Measurements from ENCODE around the gene BRWD1.

DNA sequence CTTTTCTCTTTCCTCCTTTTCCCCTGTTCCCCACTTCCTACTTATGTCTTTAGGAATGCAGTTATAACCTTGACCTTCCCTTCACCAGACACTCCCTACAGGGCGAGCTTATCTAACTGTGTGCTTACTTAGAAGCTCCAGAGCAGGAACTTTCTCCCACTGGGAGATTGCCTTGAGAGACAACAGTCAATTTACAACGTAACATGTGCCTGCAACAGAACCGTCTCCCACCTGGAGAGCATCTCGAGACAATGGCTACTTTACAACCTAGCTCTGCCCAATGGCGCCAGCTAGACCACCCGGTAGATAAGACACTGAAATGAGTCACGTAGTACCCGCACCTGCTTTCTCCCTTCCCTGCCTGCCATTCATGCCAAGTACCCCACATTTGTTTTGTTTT, 18.7 kb upstream of the BRWD1 start:
- TF ChIP-seq CTCF (IDR thresholded peaks at IDR 0.05) (no peak), ZFX (IDR thresholded peaks at IDR 0.05; ENCODE audit: borderline replicate concordance) (no peak)
